Stimulated activated CD8-positive, alpha-beta memory T cell treated with anti-CD3 and anti-CD28 coated beads, Interleukin-15, amount 100 ng/mL, for 4 hours (primary cell): ENCODE data around the gene TMEM253.

Experiments used
- DNase-seq, 2 donors: peaks; one replicate each; pipeline ENCODE4 v3.0.0-alpha.2; 2020; ENCODE audit warnings: low read depth in 2 of 2

The TMEM253 gene

DNA sequence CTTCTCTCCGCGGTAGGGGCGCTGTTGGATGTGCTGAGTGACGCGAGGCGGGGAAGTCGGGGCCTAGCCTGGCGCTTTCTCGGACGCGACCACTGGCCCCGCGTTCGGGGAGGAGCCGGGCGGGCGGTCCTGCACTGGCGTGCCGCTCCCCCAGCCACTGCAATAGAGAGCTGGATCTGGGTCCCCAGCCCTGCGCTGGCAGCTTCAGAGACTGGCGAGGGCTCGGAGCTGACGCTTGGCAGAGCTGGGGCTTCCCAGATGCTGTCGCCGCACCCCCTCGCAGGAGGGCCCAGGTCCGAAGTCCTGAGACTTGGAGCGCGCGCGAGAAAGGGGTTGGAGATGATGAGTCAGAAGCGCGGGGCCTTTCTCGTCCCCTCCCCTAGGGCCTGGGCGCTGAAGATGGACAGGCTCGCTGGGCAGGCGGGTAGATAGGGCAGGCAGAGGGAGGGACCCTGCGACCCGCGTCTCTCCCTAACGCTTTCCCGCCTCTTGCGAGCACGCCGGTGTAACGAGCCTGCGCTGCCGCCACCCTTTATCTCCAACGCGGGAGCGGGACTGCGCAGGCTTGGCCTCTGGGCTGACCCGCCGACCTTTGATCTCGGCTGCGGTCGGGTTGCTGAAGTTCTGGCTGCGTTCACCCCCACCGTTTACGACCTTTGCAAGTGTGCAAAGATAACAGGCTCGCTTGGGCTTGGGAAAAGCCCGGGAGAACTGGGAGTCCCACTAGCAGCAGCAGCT is 3.0 kb downstream of the TMEM253 start:
- DNase-seq, result peak; percentile 86 to 92

DNA sequence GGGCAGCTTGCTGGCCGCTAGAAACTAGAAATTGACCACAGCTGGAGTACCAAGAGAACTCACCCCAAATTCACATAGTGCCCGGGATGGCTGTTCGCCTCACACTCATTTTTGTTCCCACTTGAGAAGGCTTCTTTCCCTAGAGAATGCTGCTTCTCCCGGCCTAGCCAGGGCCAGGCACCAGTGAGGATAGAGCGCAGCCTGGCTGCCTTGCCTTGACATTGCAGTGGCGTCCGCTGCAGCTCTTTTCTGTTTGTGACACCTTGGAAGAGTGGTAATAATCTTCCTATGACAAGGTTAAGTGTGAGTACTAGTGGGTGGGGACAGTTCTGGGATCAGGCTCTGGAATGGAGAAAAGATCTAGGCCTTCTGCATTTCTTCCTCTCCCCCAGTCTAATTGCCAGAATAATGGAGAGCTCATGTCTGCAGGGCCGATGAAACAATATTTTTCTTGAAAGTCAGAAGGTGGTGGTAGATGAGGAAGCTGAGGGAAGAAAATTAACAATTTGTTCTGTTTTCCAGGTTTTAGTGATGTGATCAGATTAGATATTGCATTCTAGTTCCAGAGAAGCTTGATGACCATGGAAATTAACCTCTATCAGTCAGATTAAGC is 3.7 kb downstream of the TMEM253 start:
- peak; percentile 30 to 42 for DNase-seq

DNA sequence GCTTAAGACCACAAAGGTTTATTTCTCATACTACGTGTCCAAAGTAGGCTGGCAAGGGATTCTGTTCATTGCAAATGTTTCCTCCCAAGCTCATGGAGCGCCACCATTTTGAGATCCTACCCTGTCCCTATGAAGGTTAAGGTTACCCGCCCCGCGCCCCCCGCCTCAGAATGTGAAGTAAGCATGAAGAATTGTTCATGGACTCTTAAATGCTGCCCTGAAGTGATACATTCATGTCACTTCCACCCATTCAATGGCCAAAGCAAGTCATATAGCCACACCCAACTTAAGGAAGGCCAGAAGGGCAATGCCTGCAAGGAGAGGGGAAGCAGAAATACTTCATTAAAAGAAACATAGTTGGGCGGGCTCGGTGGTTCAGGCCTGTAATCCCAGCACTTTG is 4.2 kb downstream of the TMEM253 start:
- no peak for DNase-seq

DNA sequence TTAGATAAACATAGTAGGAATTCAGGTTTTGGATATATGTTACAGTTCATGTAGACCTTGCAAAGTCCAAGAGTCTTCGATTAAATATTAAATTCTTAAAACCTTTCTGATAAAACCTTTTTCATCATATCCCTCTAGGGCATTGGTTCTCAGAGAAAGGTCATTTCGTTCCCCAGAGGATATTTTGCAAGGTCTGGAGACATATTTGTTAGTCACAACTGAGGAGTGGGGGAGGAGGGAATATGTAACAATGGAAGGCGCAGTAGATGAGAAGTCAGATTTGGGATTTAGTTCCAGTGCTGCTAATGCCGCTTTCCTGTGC is 5.3 kb downstream of the TMEM253 start:
- no peak for DNase-seq

DNA sequence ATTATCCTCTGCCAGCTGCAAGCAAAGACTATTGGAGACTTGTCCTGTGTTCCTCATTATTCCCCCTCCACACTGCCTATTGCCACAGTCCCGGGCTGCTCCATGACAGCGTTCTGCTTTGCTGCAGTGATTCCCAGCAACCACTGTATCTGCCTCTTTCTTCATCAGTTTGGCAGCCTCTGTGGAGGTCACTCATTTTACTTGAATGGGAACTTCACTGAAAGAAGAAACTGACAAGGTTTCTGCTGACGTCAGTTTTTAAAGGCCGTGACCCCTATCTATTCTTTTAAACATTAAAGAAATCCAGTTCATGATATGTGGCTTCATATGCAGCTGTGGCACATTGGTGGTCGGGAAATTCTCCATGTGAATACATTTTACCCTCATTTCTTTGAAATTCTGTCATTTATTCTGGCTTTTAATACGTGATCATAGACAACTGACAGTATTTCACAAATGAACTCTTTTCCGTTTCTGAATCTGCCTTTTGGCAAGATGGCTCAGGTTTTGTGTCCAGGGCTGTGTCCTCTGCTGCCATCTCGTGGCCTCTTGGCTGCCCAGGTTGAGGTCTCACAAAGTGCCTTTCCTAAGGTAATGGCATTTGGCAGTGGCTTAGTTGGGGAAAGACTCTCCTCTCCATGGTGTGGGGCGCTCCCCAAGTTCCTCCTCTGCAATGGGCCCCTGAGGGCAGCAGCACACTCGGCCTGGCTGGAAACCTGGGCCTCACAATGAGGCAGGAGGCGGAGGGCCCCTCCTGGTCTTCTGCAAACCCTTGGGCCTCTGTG is 5.8 kb downstream of the TMEM253 start:
- DNase-seq, result peak in 1 of 2 donors; percentile 60

DNA sequence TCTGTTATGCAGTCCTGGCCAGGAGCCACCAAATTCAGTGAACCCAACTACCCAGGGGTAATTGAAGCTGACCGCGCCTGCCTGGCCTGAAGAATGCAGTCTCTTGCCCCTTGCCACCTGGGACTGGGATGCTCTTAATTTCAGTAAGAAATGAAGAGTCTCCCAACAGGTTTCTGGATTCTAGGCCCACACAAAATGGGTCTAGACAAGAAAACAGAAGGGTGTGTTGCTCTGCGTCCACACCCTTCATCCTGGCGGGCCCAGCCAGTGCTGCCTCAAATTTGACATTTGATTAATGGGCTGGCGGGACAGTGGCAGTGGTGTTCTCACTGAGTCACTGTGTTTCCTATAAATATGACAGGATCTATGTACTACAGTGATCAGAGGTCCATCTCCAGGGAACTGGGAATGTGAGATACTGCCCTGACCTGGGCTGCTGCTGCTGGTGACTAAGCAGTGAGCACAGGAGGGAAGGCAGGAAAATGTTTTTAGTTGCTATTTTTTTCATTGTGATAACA is 6.5 kb downstream of the TMEM253 start:
- DNase-seq, result no peak

DNA sequence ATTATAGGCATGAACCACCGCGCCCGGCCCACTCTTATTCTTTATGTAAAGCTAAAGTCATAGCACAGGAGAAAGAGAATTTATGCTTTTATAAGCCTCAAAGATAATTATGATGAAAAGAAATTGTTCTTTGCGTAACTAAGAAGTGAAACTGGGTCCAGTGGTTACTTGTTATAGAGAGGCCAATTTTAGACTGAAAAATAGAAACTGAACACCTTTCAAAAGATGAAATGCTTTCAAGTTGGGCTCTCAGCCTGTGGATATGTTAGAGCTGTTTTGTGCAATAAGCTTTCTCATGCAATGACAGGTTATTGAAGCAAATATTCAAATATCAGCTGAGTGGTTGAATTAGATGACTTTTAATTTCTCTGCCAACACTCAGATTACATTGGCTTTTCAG is 7.9 kb downstream of the TMEM253 start:
- no peak for DNase-seq

DNA sequence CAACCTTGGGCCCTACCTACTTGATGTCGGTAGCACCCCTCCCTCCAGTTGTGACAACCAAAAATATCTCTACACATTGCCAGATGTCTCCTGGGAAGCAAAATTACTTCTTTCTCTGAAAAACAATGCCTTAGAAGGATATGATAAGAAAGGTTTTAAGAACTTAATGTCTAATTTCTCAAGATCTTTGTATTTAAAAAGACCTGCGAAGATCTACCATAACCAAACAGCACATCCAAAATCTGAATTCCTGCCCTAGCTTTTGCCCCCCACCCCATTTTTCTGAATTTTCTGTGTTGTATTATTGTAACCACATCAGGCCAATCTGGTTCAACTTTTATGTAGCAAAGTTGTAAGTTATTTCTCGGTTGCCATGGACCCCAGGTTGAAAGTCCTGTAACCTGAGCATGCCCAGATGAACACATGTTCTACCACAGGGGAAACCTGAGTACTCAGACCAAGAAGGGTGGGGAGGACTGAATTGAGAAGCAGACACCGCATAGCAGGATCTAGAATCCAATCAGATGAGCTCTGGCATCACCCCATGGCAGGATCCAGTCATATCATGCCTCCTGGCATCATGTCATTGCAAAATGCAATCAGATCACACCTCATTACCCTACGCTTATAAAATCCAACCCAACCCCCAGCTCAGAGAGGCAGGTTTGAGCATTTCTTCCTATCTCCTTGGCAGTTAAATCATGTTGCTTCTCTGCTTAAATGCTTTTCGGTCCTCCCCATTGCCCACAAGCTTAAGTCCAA is 8.7 kb downstream of the TMEM253 start:
- DNase-seq, result no peak

DNA sequence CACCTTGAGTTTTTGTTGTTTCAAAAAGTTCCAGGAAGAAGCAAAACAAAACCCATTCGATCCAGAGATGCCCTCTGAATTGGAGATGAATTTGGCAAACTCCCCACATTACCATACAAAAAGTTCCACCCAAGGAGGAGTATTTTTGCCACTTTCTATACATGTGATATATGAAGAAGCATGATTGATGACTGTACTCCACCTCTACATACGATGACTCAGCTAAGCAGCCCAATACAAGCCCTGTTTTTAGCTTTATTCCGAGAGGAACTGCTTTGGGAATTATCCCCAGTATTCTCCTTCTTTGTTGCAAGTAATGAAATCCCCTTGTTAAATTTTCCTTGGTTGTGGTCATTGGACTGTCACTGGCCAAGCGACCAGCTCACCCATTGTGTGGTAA is 11.4 kb downstream of the TMEM253 start:
- DNase-seq, result no peak

DNA sequence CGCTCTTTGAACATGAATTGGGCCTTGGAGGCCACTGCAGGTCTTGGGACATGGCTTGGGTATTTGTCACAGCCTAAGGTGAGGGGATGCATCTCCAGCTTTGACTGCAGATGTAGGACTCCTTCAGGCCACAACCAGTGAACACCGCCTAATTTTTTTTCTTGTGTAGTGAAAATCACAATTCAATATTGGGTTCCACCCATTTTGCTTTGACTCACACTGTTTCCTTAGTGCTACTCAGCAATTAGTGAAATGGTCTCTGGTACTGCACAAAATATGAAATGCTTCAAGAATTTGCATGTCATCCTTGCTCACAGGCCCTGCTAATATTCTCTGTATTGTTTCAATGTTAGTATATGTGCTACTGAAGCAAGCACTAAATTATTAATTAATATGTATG is 12.5 kb downstream of the TMEM253 start:
- no peak for DNase-seq

DNA sequence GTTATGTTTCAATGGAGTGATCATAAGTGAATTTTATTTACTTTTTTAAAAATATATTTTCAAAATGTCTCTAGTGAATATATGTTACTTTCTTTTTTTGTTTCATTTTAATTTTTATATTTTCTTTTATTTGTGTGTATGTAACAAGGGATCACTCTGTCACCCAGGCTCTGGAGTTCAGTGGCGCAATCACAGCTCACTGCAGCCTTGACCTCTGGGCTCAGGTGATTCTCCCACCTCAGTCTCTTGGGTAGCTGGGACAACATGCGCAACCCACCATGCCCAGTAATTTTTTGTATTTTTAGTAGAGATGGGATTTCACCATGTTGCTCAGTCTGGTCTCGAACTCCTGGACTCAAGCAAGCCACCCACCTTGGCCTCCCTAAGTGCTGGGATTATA is 18.1 kb downstream of the TMEM253 start:
- no peak for DNase-seq

DNA sequence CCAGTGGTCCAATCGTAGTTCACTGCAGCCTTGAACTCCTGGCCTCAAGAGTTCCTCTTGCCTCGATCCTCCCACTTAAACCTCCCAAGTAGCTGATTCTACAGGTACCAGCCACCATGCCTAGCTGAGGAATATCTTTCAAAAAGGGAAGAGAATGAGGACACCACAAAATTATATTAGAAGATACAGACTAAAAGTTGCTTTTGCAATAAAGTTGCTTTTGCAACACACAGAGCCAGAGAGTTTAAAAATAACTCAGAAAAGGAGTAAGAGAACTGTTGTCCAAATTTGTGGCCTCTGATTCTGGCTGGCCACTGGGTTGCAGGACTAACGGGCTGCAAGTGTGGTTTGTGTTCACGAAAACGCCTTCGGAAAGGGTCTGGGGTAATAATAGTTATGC is 19.8 kb downstream of the TMEM253 start:
- no peak for DNase-seq

DNA sequence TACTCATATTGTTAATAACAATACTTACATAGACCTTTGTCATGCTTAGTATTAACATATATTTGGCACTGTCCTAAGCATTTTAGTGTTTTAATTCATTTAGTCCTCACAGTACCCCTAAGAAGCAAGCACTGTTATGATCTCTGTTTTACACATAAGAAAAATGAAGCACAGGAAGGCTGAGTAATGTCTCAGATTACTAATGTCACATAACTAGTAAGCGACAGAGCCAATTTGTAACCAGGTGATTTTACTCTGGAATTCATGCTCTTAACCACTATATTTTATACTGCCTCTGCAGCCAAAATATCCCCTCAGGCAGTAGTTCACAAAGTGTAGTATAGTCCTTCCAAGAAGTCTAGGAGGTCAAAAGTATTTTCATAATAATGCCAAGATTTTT is 20.3 kb downstream of the TMEM253 start:
- DNase-seq, result no peak

DNA sequence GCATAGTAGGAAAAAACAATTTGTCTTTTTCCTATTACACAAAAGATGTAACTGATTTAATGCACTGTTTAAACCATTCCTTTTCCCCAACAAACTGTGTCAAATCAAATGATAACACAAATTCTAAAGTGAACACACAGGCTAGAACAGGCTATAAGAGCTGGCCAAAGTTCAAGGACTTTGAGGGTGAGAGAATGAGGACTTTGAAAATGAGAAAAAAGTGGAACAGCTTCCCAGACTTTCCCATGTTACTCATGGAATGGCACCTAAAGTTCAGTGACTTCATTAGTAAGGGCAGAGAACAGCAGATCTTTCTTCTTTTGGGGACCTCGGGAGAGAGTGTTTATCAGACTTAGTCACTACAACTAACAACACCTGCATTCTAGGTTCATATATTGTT is 22.6 kb downstream of the TMEM253 start:
- no peak for DNase-seq

DNA sequence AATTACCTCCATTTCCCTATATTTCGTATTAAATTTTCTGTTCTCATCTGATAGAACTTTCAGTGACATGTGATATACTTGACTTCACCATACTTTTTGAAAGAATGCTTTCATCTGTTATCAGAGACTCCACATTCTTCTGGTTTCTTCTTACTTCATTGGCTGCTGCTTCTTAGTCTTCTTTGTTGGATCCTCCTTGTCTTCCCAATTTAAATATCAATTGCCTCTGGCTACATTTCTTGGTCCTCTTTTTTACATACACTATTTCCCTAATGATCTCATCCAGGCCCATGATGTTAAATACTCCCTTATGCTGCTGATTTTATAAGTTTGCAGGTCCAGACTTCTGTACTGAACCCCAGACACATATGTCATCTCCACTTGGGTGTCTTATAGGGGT is 33.0 kb downstream of the TMEM253 start:
- DNase-seq, result no peak

DNA sequence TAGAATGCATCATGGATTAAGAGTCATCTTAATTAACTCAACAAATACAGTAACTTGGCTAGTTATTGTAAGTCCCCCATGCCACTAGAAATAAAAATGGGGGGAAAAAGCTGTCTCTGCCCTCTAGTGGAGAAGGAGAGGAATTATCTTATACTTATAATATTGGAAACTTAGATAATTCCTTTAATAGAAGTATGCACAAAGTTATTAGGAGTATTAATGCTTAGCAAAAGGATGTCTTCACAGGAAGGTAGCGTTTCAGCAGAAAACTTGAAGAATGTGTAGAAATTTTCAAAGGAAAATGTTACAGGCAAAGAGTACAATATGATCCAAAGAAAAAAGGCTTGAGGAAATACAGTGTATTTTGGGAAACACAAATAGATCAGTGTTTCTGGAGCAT is 35.2 kb downstream of the TMEM253 start:
- DNase-seq, result no peak

DNA sequence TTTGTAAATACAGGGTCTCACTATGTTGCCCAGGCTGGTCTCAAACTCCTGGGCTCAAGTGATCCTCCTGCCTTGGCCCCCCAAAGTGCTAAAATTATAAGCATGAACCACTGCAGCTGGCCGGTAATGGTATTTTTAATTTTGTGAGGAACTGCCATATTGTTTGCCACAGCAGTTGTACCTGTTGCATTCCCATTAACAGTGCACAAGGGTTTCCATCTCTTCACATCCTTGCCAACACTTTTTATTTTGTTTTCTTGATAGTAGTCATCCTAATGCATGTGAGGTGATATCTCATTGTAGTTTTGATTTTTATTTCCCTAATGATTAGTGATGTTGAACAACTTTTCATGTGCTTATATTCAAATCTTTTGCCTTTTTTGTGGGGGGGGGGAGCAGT is 41.5 kb downstream of the TMEM253 start:
- DNase-seq, result no peak

DNA sequence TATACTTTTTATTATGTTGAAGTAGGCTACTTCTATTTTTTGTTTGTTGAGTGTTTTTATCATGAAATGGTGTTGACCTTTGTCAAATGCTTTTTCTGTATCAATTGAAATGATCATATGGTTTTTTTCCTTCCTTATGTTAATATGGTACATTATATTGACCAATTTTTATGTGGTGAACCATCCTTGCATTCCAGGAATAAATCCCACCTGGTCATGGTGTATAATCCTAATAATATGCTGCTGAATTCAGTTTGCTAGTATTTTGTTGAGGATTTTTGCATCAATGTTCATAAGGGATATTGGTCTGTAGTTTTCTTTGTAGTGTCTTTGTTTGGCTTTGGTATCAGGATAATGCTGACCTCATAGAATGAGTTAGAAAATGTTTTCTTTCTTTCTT is 44.6 kb downstream of the TMEM253 start:
- no peak for DNase-seq

DNA sequence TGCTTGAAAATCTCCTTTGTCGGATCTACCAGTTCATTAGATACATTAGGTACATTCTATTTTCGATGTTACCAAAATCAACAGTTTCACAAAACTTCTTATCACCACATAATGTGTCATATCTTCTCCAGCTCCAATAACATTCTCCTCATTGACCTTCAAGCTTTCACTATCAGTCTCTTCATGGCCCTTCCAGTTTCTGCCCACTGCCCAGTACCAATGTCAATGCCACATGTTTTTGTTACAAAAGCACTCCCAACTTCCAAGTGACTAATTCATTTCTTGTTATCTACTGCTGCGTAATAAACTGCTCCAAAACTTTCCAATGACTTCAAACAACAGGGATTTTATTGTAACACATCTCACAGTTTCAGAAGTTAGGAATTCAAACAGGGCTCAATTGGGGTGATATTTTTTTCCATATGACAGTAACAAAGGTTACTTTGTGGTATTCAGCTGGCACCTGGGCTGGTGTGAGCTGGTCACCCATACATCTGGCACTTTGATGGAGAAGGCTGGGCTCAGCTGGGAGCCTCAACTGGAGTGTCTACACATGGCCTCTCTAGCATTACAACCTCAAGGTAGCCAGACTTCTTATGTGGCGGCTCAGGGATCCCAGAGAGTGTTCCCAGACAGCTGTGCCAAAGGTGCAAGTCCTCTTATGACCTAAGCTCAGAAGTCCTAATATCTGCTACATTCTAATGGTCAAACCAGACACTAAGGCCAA is 48.9 kb downstream of the TMEM253 start:
- DNase-seq, result no peak
